HG02610 (cell line): ENCODE data around the gene DNAH17.

Experiments used
- ATAC-seq: cut with Tn5 transposase; IDR thresholded peaks from one replicate; pipeline ENCODE4 v1.9.1; 2021; ENCODE audit warnings: mild to moderate bottlenecking, moderate library complexity; ENCODE audit not compliant: unreplicated experiment

The DNAH17 gene

GRCh38 chr17:78499715-78500540, 77.3 kb downstream of the DNAH17 start:
- no peak for ATAC-seq

DNA sequence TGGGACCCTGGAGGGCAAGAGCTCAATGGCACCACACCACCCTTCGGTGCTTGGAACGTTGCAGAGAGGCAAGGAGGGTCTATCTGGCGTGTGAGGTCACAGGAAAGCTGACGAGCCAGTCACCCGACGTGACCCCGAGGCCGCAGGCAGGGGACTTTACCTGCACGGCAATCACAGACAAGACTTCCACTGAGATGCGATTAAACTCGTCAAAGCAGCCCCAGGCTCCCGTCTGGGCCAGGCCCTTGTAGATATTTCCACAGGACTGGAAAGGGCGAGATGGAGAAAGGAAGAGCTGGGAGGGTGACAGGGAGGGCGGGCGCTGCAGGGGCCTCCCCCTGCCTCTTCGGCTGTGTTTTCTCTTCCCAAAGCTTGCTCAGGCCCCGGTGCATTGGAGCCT, 78.3 kb downstream of the DNAH17 start:
- ATAC-seq = no peak

DNA sequence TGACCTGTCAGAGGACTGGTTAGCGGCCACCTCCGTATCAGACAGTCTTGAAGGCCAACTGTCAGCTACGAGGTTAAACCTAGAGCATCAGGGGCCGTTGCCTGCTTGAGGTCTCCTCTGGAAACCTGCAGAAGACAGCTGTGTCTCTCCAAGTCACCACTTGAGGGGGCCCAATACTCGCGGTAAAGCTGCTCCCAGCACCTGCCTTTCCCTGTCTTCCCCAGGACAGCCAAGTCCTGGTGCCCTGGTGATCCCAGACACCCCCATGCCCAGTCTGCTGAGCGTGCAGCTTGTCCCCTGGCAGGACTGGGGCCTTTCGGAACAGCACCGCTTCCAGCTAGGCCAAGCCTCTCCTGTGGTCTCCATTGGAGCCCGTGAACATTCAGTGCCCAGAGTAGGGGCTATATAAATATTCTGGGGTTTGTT, 80.1 kb downstream of the DNAH17 start:
- ATAC-seq = no peak

DNA sequence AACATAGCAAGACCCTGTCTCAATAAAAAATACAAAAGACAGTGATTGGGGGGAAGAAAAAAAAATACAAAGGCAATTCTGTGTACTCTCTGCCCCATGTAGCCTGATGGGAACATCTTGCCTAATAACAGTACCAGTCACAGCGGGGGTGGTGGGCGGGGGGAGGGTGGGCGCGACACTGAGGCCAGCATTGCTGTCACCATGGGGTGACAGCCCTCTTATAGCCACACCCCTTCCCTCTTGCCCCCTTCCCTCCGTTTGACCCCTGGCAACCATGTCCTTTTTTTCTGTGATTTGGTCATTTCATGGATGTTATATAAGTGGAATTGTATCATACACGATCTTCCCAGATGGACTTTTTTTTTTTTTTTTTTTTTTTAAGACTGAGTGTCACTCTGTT, 80.9 kb downstream of the DNAH17 start:
- no peak for ATAC-seq

DNA sequence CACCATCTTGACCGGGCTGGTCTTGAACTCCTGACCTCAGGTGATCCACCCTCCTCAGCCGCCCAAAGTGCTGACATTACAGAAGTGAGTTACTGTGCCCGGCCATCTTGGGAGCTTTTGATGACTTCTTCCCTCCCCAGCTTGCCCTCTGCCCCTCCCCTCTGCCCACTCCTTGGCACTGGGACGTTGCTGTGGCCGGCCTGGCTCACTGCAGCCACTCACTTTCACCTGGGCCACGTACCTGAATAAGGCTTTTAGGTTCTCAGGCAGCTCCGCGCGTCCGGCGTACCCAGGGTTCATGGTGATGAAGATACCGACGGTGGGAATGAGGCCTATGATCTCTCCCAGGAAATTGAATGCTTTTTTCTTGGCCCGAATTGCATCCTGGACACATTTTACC, 81.6 kb downstream of the DNAH17 start:
- ATAC-seq = no peak

DNA sequence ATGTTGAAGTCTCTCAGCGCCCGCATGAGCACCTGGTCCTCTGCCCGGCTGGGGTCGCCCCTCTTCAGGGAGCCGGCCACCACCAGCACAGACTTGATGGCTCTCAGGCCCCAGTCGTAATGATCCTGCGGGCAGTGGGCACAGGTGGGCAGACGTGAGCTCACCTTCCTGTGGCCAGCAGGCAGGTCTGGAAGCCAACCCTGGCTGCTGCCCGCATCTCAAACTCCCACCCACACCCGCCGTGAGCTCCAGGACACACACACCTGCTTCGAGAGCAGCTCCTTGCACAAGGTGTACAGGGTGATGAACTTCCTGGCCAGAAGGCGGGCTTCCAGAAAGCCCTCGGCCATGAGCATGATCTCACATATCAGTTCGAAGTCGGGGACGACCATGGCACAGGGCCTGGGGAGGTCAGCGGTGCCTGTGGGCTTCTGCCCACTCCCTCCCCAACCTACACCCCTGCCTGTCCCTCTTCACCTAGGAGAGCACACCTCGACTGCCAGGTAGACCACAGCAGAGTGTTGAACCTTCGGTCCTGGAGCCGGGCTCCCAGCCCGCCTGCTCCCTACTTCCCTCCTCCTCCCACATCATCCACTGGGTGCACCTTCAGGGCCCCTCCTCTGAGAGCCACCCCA, 82.4 kb downstream of the DNAH17 start:
- no peak for ATAC-seq

DNA sequence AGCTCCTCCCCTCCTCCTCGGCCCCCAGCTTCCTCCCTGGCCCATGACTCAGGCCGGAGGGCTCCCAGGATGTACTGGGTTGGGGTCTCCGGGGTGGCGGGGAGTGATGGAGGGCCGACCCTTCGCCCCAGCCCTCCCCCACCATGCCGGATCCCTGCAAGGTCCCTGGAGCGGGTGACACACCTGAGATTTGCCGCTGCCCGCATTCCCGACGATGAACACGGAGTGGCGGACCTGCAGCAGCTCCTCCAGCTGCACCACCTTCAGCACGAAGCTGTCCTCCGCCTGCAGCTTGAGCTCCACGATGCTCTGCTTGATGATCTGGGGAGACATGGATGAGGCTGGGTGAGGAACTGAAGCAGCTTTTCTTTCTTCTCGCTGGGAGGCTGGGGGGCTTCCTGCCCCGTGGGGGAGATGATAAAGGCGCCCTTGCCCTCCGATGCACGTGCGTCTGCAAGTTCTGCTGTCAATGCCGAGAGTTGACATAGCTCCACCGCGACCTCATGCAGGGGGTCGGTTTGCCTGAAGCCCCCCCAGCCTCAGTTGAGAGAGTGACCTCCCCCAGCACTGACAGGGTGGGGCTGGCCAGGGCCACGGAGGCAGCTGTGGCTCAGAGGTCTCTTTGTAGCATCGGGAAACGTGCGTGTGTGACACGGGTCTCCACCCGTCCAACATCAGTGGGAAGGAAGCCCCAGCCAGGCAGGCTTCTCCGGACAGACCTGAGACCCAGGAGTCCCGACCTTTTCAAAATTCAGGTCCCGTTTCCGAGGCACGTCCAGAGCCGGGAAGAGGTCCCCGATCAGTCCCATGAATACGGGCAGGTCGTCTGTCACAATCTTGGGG, 83.1 kb downstream of the DNAH17 start:
- no peak for ATAC-seq

DNA sequence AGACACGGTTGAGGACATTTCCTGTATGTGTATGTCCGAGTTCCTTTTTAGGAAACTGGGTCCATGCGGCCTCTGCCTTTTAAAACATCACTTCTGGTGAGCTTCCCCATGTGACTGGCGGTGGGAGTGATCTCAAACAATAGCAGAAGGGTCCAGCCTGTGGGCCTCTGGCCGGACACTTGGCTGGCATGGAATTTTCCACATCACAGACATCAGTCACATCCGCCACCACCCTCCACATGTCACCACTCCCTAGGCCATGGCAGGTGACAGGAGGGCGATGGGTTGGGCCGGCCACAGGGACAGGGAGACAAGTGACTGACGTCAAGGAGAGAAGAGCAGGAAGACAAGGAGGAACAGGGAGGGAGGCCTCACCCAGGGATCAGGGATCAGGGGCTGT, 83.7 kb downstream of the DNAH17 start:
- ATAC-seq = no peak

DNA sequence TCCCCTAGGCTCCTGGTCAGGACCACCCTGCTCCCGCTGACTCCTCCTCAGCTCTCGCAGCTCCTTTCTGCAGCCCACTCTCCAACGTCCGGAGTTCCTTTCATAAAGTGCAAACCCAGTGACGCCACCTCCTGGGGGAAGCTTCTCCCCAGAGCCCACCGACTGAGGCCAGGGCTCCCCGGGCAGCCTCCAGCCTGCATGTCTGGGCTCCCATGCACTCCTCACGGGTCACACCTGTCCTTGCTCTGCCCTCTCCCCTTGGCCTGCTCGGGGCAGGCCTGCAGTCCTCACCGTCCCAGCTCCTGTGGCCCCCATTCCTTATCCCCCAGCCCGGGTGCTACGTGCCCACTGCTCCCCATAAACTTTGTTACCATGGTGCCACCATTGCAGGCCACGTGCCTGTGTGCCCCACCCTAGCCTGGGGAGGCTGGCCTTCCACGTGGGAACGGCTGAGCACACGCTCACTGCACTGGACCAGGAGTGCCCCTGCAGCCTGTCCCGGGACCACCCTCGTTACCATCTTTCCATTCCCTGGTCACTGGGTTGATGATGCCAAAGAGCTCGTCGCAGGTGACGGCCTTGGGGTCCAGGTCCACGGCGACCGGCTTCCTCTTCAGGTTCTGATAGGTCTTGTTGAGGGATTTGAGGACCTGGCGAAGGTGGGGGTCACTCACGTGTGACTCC, 84.9 kb downstream of the DNAH17 start:
- no peak for ATAC-seq

- no peak for ATAC-seq
Measured at GRCh38 chr17:78491236-78492115, 85.7 kb downstream of the DNAH17 start.

DNA sequence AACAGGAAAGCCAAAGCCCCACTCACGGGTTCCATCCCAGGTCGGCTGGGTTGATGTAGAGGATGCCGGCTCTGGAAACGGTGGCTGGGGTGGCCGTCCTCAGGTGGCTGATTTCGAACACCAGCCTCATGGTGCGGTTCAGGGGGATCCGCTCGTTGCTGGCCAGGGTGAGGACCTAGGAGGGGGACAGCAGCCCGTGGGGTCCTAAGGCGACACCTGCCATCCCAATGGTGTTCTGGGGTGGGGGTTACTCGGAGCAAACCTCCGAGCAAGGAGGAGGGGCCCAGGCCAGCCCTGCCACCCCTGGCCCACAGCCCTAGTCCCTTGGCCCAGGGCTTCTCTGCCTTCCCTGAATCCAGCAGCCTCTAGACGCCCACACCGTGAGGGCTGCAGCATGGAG, 86.5 kb downstream of the DNAH17 start:
- ATAC-seq = no peak

GRCh38 chr17:78490156-78490555, 87.0 kb downstream of the DNAH17 start:
- ATAC-seq = no peak

DNA sequence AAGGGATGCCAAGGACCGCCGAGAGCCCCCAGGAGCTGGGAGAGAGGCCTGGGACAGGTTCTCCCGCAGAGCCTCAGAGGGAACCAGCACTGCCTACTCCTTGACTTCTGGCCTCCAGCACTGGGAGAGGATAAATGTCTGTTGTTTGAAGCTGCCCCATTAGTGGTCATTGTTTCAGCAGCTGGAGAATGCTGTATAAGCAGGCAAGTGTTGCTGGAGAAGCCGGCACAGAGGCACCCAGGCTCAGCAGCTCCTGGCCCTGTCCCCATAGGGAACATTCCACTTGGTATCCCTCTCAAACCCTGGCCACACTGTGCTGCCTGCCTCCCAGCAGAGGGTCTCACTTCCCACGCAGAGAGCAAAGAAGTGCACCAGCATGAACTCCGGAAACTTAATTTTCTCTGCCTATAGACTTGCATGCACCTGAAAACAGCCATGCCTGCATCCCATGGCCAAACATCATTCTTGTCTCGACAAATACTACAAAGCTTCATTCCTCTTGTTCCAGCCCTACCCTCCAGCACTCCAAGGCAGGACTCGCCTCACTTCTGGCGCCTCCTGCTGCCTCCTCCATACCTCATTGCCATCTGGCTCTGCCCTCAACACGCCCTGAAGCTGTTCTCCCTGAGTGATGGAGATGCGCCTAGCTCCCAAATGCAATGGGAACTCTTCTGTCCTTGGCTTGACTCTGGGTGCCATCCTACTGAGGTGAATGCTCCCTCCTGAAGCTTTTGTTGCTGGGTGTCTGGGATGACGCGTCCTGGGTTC, 88.1 kb downstream of the DNAH17 start:
- ATAC-seq = no peak

GRCh38 chr17:78488156-78488555, 89.0 kb downstream of the DNAH17 start:
- no peak for ATAC-seq

GRCh38 chr17:78486946-78487680, 90.1 kb downstream of the DNAH17 start:
- no peak for ATAC-seq

GRCh38 chr17:78486228-78486802, 90.9 kb downstream of the DNAH17 start:
- no peak for ATAC-seq

- no peak for ATAC-seq
Measured at GRCh38 chr17:78485290-78486168, 91.7 kb downstream of the DNAH17 start.
